HS-5 (cell line): ENCODE measurements around the gene POPDC3.
"Not testable (repeated sequence)": the region's sequence is repeated elsewhere in the genome, so short reads cannot be mapped to it uniquely, and the experiment has no call there.

ENCODE experiments used
- DNase-seq: peaks from one replicate; pipeline ENCODE4 v3.0.0-alpha.2; 2012; ENCODE audit warnings: low read depth

Gene POPDC3

GRCh38 chr6:105194591-105194990 is 14.8 kb upstream of the POPDC3 start:
- no peak for DNase-seq

GRCh38 chr6:105194106-105194505 is 14.3 kb upstream of the POPDC3 start:
- no peak for DNase-seq

GRCh38 chr6:105193647-105194046 is 13.8 kb upstream of the POPDC3 start:
- DNase-seq = no peak

- DNase-seq = no peak
Observed at GRCh38 chr6:105192707-105193465, 13.1 kb upstream of the POPDC3 start.

- DNase-seq = no peak
Observed at GRCh38 chr6:105191351-105191750, 11.5 kb upstream of the POPDC3 start.

- no peak for DNase-seq
Observed at GRCh38 chr6:105189026-105189820, 9.4 kb upstream of the POPDC3 start.

GRCh38 chr6:105188251-105188650 is 8.4 kb upstream of the POPDC3 start:
- no peak for DNase-seq

- no peak for DNase-seq
Observed at GRCh38 chr6:105186576-105186975, 6.8 kb upstream of the POPDC3 start.

- no peak for DNase-seq
Observed at GRCh38 chr6:105184921-105185320, 5.1 kb upstream of the POPDC3 start.

GRCh38 chr6:105181981-105182515 is 2.2 kb upstream of the POPDC3 start:
- DNase-seq = no peak

GRCh38 chr6:105178636-105179035 is 1.2 kb downstream of the POPDC3 start:
- no peak for DNase-seq

- DNase-seq = peak; percentile 84
Observed at GRCh38 chr6:105178110-105178509, 1.7 kb downstream of the POPDC3 start.

- no peak for DNase-seq
Observed at GRCh38 chr6:105177556-105177955, 2.3 kb downstream of the POPDC3 start.

GRCh38 chr6:105174512-105174911 is 5.3 kb downstream of the POPDC3 start:
- DNase-seq = peak; percentile 87

GRCh38 chr6:105172515-105172914 is 7.3 kb downstream of the POPDC3 start:
- not testable (repeated sequence) for DNase-seq

GRCh38 chr6:105170059-105170458 is 9.8 kb downstream of the POPDC3 start:
- DNase-seq = no peak

GRCh38 chr6:105167914-105168313 is 11.9 kb downstream of the POPDC3 start:
- DNase-seq = no peak

GRCh38 chr6:105164418-105164817 is 15.4 kb downstream of the POPDC3 start:
- DNase-seq = no peak

- no peak for DNase-seq
Observed at GRCh38 chr6:105163183-105163582, 16.6 kb downstream of the POPDC3 start.

- DNase-seq = no peak
Observed at GRCh38 chr6:105162377-105162776, 17.4 kb downstream of the POPDC3 start.

GRCh38 chr6:105161421-105161820 is 18.4 kb downstream of the POPDC3 start:
- DNase-seq = no peak

- no peak for DNase-seq
Observed at GRCh38 chr6:105153676-105154075, 26.1 kb downstream of the POPDC3 start.

- no peak for DNase-seq
Observed at GRCh38 chr6:105152880-105153279, 26.9 kb downstream of the POPDC3 start.
